GM13977 (cell line): Measurements from ENCODE around the gene LRRC14B.
"Not testable (repeated sequence)": the region's sequence is repeated elsewhere in the genome, so short reads cannot be mapped to it uniquely, and the experiment has no call there.

Source experiments
- DNase-seq: peaks from one replicate; pipeline ENCODE4 v3.0.0; 2012; ENCODE audit warnings: low spot score
- in situ Hi-C: fragments of 300-500 bp; cut with MboI; formaldehyde crosslinking; loops from one replicate; pipeline ENCODE4 v1.12.0; 2022; ENCODE audit warnings: low sequenced_read_pairs, low pct_unique_long_range_greater_than_20kb, mixed read lengths, inconsistent platforms; ENCODE audit not compliant: unreplicated experiment

LRRC14B gene

DNA sequence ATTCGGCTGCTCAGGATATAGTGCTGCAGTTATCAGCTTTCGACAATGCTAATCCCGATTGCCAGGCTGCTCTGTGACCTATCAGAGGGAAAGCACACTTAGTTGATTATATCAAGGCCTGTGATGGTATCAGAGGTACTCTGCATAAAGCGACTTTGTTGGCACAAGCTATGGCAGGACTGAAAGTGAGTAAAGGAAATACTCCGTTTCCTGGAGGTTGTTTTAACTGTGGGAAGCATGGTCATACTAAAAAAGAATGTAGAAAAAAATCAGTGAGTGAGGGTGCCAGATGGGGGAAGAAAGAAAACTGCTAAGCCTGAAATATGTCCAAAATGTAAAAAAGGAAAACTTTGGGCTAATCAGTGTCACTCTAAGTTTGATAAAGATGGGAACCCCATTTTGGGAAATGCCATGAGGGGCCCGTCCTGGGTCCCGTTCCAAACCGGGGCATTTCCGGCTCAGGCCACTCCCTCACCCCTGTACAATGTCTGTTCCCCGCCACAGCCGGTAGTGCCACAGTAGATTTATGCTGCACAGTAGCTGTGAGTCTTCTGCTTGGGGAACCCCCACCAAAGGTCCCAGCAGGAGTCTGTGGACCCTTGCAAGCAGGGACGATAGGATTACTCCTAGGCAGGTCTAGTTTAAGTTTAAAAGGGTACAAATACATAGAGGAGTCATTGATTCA is 52.5 kb downstream of the LRRC14B start:
- in situ Hi-C loops, DNase-seq: not testable (repeated sequence)

GRCh38 chr5:245717-246116 is 54.4 kb downstream of the LRRC14B start:
- DNase-seq, in situ Hi-C loops: not testable (repeated sequence)
